GM19023 (cell line): ENCODE results near the gene NFIL3.
"Not testable (repeated sequence)": the region's sequence is repeated elsewhere in the genome, so short reads cannot be mapped to it uniquely, and the experiment has no call there.

Experiments
- ATAC-seq: cut with Tn5 transposase; IDR thresholded peaks from one replicate; pipeline ENCODE4 v1.9.1; 2021; ENCODE audit warnings: mild to moderate bottlenecking, moderate library complexity; ENCODE audit not compliant: unreplicated experiment

The NFIL3 gene, protein sequence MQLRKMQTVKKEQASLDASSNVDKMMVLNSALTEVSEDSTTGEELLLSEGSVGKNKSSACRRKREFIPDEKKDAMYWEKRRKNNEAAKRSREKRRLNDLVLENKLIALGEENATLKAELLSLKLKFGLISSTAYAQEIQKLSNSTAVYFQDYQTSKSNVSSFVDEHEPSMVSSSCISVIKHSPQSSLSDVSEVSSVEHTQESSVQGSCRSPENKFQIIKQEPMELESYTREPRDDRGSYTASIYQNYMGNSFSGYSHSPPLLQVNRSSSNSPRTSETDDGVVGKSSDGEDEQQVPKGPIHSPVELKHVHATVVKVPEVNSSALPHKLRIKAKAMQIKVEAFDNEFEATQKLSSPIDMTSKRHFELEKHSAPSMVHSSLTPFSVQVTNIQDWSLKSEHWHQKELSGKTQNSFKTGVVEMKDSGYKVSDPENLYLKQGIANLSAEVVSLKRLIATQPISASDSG

GRCh38 chr9:91423785-91424402 is at the start of gene NFIL3:
NFIL3 (minus strand) TSS chr9:91423832; CDS start chr9:91410734, 13,098 bp downstream.
- ATAC-seq, result peak; percentile 76

DNA sequence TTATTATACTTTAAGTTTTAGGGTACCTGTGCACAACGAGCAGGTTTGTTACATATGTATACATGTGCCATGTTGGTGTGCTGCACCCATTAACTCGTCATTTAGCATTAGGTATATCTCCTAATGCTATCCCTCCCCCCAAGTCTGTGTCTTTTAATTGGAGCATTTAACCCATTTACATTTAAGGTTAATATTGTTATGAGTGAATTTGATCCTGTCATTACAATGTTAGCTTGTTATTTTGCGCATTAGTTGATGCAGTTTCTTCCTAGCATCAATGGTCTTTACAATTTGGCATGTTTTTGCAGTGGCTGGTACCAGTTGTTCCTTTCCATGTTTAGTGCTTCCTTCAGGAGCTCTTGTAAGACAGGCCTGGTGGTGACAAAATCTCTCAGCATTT is 47.9 kb upstream of the NFIL3 start:
- not testable (repeated sequence) for ATAC-seq

GRCh38 chr9:91465420-91465819 is 41.8 kb upstream of the NFIL3 start:
- no peak for ATAC-seq

DNA sequence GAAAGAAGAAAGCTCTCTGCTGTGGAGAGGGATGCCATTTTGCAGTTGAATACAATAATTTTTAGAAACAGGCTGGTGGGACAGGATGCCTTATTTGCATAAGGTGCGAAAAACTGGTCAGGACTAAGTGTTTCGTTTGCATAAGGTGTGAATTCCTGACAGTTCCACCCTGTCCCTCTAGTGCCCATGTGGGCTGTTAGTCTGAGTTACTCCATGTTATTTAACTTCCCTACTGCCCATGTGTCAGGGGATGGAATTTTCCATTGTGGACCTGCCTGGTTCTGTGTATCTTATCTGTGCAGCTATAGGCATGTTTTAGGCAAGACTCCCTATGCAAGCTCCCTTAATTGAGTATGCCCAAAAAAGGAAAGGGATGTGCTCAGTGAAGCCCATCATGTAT is 35.3 kb upstream of the NFIL3 start:
- no peak for ATAC-seq

GRCh38 chr9:91452844-91453243 is 29.2 kb upstream of the NFIL3 start:
- ATAC-seq, result no peak

- ATAC-seq, result no peak
These were observed 28.0 kb upstream of the NFIL3 start for GRCh38 chr9:91451431-91452270.

- no peak for ATAC-seq
These were observed 21.5 kb upstream of the NFIL3 start for GRCh38 chr9:91445135-91445534.

DNA sequence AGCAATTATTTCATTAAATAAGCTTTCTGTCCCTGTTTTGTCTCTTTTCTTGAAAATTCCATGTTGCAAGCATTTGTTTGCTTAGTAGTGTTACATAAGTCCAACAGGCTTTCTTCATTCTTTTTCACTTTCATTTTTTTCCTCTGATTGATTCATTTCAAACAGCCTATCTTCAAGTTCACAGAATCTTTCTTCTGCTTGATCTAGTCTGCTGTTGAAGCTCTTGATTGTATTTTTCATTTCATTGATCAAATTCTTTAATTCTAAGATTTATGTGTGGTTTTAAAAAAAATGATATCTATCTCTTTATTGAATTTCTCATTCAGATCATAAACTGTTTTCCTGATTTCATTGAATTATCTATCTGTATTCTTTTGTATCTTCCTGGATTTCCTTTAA is 20.4 kb upstream of the NFIL3 start:
- ATAC-seq, result no peak

DNA sequence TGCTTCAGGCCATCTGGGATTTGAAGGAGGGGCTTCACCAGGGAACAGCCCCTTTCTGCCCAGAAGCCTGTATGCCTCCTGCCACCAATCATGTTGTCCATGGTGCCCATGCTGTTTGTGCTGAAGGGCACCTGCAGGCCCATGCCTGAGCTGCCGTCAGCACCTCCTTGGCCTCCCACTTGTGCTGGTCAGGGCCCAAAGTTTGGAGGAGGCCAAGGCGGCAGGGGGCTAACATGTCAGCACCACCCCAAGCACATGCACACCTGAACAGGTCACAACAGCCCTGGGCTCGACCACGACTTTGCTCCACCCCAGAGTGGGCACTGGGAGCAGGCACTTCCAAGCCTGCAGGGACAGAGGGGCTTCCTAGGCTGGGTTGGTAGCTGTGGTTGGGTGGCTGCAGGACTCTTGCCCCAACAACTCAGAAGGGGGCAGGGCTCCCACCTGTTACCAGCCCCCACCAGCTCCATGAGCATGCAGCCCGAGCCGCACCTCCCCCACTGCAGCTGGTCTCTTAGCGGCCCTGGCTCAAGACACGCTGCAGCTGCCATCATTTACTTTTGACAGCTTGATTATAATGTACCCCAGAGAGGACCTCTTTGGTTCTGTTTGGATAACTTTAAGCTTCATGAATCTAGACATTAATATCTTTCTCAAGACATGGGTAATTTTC is 19.8 kb upstream of the NFIL3 start:
- ATAC-seq, result no peak

GRCh38 chr9:91436841-91437240 is 13.2 kb upstream of the NFIL3 start:
- no peak for ATAC-seq

GRCh38 chr9:91433180-91433579 is 9.5 kb upstream of the NFIL3 start:
- no peak for ATAC-seq

DNA sequence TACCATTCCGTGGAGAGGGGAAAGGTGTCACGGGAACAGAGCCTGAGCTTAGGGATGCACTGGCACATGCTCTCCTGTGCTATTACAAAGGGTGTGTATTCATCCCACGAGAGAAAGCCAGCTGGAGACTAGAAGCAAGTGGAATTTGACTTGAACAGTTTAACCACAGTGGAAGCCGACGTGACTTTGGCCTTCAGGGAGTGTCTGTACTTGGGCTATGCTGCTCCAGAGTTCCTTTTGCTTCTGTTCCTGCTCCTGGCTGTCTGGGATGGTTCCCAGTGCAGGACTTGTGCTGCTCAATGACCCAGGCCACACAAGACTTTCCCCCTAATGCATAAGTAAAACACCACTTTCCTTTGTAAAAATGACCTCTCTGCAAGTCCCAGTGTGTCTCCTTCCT is 7.9 kb upstream of the NFIL3 start:
- no peak for ATAC-seq

GRCh38 chr9:91429501-91429900 is 5.9 kb upstream of the NFIL3 start:
- ATAC-seq, result no peak

GRCh38 chr9:91428927-91429351 is 5.3 kb upstream of the NFIL3 start:
- no peak for ATAC-seq

GRCh38 chr9:91428436-91428835 is 4.8 kb upstream of the NFIL3 start:
- ATAC-seq, result no peak

DNA sequence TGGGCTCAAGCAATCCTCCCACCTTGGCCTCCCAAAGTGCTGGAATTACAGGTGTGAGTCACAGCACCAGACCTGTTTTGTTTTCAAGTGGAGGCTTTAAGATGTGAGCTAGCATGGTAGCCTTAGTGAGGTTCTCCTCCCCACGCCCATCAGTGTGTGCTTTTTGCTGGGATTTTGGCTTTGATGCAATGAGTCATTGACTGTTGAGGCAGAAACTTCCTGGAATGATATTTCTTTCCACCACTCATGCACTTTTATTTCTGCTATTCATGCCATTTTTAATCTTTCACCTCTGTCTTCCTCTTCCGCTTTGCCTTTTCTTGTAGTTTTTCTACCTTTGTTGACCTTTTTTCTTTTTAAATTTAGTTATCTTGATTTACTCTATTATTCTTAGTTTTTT is 4.2 kb upstream of the NFIL3 start:
- no peak for ATAC-seq

DNA sequence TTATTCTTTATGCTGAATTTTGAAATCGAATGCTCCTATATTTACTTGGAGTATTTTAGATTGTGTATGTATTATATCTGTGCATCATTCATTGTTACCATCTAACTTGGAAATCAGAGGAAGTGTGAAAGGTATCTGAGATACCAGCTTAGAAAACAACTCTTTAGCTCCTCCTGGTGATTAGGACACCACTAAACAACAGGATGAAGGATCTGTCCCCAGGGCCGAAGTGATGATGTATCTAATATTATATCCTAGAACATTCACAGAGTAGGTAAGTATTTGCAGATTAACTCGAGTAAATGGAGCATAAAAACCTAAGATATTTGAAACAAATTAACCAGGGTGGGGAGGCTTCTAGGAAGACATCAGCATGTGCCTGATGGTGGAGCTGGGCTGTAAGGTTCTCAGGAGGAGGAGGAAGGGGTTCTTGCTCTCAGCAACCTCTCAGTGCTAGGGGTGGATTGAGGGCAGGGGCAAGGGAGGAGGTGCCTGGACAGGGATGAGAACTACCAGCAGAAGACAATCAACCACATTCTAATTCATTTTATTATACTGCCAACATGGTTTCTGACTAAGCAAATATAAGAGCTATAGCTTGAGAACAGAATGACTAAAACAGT is 2.6 kb upstream of the NFIL3 start:
- ATAC-seq, result no peak

DNA sequence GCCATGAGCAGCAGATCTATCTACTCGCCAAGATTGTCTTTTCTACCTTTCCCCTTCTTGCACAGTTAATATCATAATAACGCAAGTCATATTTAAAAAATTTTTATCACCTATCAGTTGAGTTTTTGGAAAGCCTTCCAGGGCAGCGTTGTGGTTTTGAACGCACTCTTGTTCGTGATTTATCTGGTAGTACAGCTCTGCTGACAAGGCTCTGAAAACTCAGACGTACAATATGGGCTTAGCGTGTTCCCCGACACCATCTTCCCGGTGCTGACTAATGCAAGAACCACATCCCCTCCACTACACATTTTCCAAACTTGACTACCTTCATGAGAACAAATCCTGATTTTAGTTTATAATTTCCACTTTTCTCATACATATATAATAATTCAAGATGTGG is 1.6 kb upstream of the NFIL3 start:
- ATAC-seq, result no peak

DNA sequence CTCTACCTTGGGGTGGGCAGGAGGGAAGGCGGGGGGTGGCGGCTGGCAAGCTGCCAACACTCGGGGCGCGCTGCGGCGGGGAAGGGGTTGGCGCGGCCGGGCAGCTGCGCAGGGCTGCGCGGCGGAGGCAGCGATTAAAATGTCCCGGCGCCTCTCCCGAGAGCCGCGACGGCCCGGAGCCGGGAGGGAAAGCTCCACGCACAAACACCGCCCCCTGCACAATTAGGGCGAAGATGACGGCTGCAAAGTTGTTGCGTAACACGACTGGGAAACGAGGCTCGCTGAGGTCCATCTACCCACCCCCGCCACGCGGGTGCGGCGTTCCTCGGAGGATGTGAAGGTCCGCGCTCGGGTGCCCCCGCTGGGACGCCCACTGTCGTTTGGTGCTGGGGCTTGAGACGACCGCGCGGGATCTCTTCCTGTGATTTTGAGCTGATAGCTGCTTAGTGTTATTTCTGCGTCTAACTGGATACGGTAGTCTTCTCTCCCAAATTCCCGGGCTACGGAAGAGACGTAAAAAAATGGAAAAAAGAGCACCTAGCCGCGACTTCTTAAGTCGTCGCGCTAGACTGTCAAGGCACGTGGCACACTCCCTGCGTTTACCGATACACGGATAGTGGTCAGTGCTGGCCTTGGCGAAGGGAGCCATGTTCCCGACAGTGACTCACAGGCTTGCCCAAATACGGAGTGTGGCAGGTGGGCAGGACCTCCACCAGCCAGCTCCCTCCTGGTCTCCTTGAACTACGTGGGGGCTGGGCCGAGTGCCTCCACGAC is 958 bp upstream of the NFIL3 start:
- ATAC-seq, result peak; percentile 18
